Stomach (tissue), 4 donors: ENCODE measurements around the gene NAV1.

ENCODE experiments used
- POLR2A ChIP-seq, 4 donors: fragments of 450-650 bp; IDR thresholded peaks; one replicate each; pipeline ENCODE4 v1.6.1; 2016; ENCODE audit warnings: antibody characterized with exemption in 4 of 4, control low read depth in 2 of 4, mild to moderate bottlenecking in 1 of 4, moderate library complexity in 1 of 4
- TF ChIP-seq, protein P1 (sequence below), 7 experiments: fragments of 450-650 bp in 4 of 7; fragments of 200-600 bp in 3 of 7; sonication (generic) in 3 of 7; IDR thresholded peaks; one replicate each; pipeline ENCODE4 v1.5.1; 2016 to 2019; ENCODE audit warnings: antibody characterized with exemption in 7 of 7, control low read depth in 2 of 7, mild to moderate bottlenecking in 1 of 7

DNA sequence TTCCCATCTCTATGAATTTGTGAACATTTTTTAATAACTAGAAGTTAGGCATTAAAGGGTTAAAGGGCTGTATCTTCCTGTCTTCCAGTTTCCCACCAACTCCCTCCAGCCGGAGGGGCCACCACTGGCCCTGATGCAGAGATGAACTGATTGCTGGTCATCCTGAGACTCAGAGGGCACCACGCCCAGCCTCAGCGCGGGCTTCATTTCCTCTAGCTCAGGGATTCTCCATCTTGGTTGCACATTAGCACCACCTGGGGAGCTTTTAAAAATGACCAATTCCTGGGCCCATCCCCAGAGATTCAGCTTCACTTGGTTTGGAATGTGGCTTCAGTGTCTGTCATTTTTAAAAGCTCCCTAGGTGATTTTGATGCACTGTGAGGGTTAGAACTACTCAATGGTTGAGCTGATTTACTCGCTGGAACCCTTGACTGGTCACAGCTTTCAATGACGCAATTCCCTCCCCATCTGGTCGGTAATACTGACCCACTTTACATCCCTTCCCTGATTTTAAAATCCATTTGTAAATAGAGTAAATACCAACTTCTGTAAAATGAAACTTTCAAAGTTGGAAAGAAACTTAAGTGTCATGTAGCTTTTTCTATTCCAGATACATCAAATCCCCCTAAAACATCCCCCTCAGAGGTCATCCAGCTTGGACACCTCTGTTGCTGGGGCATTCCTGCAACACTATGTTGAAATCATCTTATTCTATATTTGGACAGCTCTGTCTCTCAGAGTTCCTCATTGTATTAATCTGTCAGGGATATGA, 5.1 kb downstream of the NAV1 start:
- TF ChIP-seq, protein P1, sequence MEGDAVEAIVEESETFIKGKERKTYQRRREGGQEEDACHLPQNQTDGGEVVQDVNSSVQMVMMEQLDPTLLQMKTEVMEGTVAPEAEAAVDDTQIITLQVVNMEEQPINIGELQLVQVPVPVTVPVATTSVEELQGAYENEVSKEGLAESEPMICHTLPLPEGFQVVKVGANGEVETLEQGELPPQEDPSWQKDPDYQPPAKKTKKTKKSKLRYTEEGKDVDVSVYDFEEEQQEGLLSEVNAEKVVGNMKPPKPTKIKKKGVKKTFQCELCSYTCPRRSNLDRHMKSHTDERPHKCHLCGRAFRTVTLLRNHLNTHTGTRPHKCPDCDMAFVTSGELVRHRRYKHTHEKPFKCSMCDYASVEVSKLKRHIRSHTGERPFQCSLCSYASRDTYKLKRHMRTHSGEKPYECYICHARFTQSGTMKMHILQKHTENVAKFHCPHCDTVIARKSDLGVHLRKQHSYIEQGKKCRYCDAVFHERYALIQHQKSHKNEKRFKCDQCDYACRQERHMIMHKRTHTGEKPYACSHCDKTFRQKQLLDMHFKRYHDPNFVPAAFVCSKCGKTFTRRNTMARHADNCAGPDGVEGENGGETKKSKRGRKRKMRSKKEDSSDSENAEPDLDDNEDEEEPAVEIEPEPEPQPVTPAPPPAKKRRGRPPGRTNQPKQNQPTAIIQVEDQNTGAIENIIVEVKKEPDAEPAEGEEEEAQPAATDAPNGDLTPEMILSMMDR (IDR thresholded peaks at IDR 0.05): no peak
- no peak for TF ChIP-seq POLR2A (IDR thresholded peaks at IDR 0.05)
